SK-N-SH (cell line): Measurements from ENCODE around the gene RBM17.
"Not testable (repeated sequence)": the region's sequence is repeated elsewhere in the genome, so short reads cannot be mapped to it uniquely, and the experiment has no call there.

Experiments used
- CTCF ChIP-seq: fragments of 200-600 bp; sonication (generic); IDR thresholded peaks from 2 replicates; pipeline ENCODE4 v1.6.1; 2017; ENCODE audit warnings: antibody characterized with exemption, mild to moderate bottlenecking, moderate library complexity
- EP300 ChIP-seq, 2 experiments: IDR thresholded peaks; 2 replicates each; pipeline versions ENCODE4 v1.4.0 to v1.6.1; 2012; ENCODE audit warnings: borderline replicate concordance in 1 of 2, low read depth in 1 of 2, low read length in 1 of 2
- GATA2 ChIP-seq: sonication (generic); formaldehyde crosslinking; IDR thresholded peaks from 2 replicates; pipeline ENCODE4 v1.5.0; 2020; ENCODE audit warnings: mild to moderate bottlenecking, missing genetic modification reagents
- MXI1 ChIP-seq: IDR thresholded peaks from 2 replicates; pipeline ENCODE4 v1.6.1; 2012; ENCODE audit warnings: mild to moderate bottlenecking, low read depth, low read length, improper control_type of control experiment
- POLR2AphosphoS5 ChIP-seq: IDR thresholded peaks from 2 replicates; pipeline ENCODE4 v1.6.1; 2012; ENCODE audit warnings: low read depth, low read length
- REST ChIP-seq: IDR thresholded peaks from 2 replicates; pipeline ENCODE4 v1.6.1; 2012; ENCODE audit warnings: mild to moderate bottlenecking, low read depth, low read length, moderate library complexity
- RFX5 ChIP-seq: IDR thresholded peaks from 2 replicates; pipeline ENCODE4 v1.6.1; 2012; ENCODE audit warnings: mild to moderate bottlenecking, improper control_type of control experiment, low read length
- SIN3A ChIP-seq: IDR thresholded peaks from 2 replicates; pipeline ENCODE4 v1.6.1; 2012; ENCODE audit warnings: low read depth, mild to moderate bottlenecking, low read length, moderate library complexity, borderline replicate concordance
- TAF1 ChIP-seq: IDR thresholded peaks from 2 replicates; pipeline ENCODE4 v1.6.1; 2012; ENCODE audit warnings: low read depth, mild to moderate bottlenecking, low read length, moderate library complexity, borderline replicate concordance
- YY1 ChIP-seq: IDR thresholded peaks from 2 replicates; pipeline ENCODE4 v1.4.0; 2012; ENCODE audit warnings: low read depth, mild to moderate bottlenecking

- TF ChIP-seq CTCF; TAF1; SIN3A; POLR2AphosphoS5; EP300 (IDR thresholded peaks at IDR 0.05; ENCODE audit: borderline replicate concordance in 1 of 2, low read depth in 1 of 2, low read length in 1 of 2); YY1; MXI1; GATA2 (CRISPR knock-in tag); REST; RFX5: not testable (repeated sequence)
Observed at GRCh38 chr10:6165933-6166332, 77.1 kb downstream of the RBM17 start.
